HUES48 (cell line): Measurements from ENCODE around the gene CATSPERZ.

Experiments used
- H3K27ac ChIP-seq: one replicate; pipeline ENCODE4 v1.7.0; 2013; ENCODE audit warnings: low read depth, low read length, inconsistent platforms
- H3K27me3 ChIP-seq: 2 replicates; pipeline ENCODE4 v1.6.1; 2013; ENCODE audit warnings: mild to moderate bottlenecking, low read length; ENCODE audit not compliant: control insufficient read depth, insufficient read depth
- H3K36me3 ChIP-seq: 2 replicates; pipeline ENCODE4 v1.6.1; 2013; ENCODE audit warnings: low read length; ENCODE audit not compliant: control insufficient read depth, insufficient read depth
- H3K4me1 ChIP-seq: 2 replicates; pipeline ENCODE4 v1.6.1; 2013; ENCODE audit warnings: mild to moderate bottlenecking, low read length; ENCODE audit not compliant: control insufficient read depth, insufficient read depth
- H3K4me3 ChIP-seq: 2 replicates; pipeline ENCODE4 v1.5.1; 2013; ENCODE audit warnings: mild to moderate bottlenecking, low read depth, low read length
- H3K9ac ChIP-seq: 2 replicates; pipeline ENCODE4 v1.6.1; 2013; ENCODE audit warnings: mild to moderate bottlenecking, low read depth, low read length, moderate library complexity
- H3K9me3 ChIP-seq: 2 replicates; pipeline ENCODE4 v1.6.1; 2013; ENCODE audit warnings: low read length; ENCODE audit not compliant: control insufficient read depth, insufficient read depth

CATSPERZ gene

GRCh38 chr11:64296830-64297698 lies 3.1 kb upstream of the CATSPERZ start:
- peaks cover 99% of the 10 kb centered on the region for H3K27me3 ChIP-seq
- H3K9ac ChIP-seq: no peak overlapping the region

GRCh38 chr11:64297699-64298358 lies 2.3 kb upstream of the CATSPERZ start:
- Histone ChIP-seq H3K4me1 (peaks cover 4% of the 10 kb centered on the region; the same call in 1 of the 2 replicates), H3K27me3 (peaks cover 91% of the 10 kb centered on the region), H3K9ac (no peak overlapping the region), H3K27ac (no peak overlapping the region), H3K36me3 (no peaks in the 10 kb centered on the region), H3K9me3 (no peaks in the 10 kb centered on the region), H3K4me3 (no peak overlapping the region)

More at GRCh38 chr11:64296830-64297698, 3.1 kb upstream of the CATSPERZ start:
- H3K4me3 ChIP-seq: no peak overlapping the region
- H3K27ac ChIP-seq: no peak overlapping the region
- H3K36me3 ChIP-seq: no peaks in the 10 kb centered on the region
- H3K4me1 ChIP-seq: peaks cover 4% of the 10 kb centered on the region; the same call in 1 of the 2 replicates
- no peaks in the 10 kb centered on the region for H3K9me3 ChIP-seq

GRCh38 chr11:64298966-64299846 lies 952 bp upstream of the CATSPERZ start:
- Histone ChIP-seq H3K9me3 (no peaks in the 10 kb centered on the region), H3K4me3 (peak overlapping the region; percentile 54; the same call in 1 of the 2 replicates), H3K27me3 (peaks cover 77% of the 10 kb centered on the region), H3K4me1 (peaks cover 8% of the 10 kb centered on the region; the same call in 1 of the 2 replicates), H3K36me3 (no peaks in the 10 kb centered on the region), H3K27ac (no peak overlapping the region), H3K9ac (no peak overlapping the region)

DNA sequence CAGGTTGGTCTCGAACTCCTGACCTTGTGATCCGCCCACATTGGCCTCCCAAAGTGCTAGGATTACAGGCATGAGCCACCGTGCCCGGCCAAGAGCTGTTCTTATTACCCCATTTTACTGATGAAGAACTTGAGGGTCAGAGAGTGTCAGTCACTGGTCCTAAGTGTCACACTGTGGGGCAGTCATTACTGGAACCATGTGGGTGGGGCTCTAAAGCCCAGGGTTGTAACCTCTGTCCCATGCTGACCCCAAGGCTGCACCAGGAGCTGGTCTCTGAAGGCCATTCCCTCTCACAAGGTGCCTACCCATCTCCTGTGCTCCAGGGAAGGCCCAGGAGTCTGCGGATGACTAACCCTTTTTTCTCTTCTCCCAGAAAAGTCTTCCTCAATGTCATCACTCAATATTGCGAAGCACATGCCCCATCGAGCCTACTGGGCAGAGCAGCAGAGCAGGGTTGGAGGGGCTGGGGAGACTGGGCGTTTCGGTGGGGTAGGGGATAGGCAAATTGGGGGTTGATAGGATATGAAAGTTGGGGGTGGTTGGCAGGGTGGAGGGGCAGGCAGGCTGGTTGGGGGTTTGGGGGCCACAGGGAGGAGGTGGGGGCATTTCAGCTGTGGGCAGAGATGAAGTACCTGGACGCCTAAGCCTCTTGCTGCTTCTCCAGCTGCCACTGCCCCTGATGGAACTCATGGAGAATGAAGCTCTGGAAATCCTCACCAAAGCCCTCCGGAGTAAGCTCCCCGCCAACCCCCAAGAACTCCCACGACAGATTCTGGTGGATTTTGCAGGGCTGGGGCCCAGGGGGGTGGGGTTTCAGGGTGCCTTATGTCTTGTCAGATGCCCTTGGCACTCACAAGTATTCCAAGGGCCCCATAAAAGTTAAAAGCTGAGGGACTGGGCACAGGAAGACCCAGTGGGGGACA lies 3.2 kb downstream of the CATSPERZ start:
- peaks cover 36% of the 10 kb centered on the region for H3K27me3 ChIP-seq
- H3K9me3 ChIP-seq: no peaks in the 10 kb centered on the region
- peaks cover 9% of the 10 kb centered on the region for H3K36me3 ChIP-seq
- H3K9ac ChIP-seq: no peak overlapping the region
- H3K4me1 ChIP-seq: peaks cover 14% of the 10 kb centered on the region; the same call in 1 of the 2 replicates
- no peak overlapping the region for H3K4me3 ChIP-seq
- H3K27ac ChIP-seq: no peak overlapping the region

GRCh38 chr11:64304032-64304315 lies 3.8 kb downstream of the CATSPERZ start:
- Histone ChIP-seq H3K27ac (peak overlapping the region; percentile 100), H3K4me1 (peaks cover 14% of the 10 kb centered on the region; the same call in 1 of the 2 replicates), H3K9me3 (no peaks in the 10 kb centered on the region), H3K27me3 (peaks cover 30% of the 10 kb centered on the region), H3K9ac (no peak overlapping the region), H3K36me3 (peaks cover 9% of the 10 kb centered on the region), H3K4me3 (peak overlapping the region; percentile 67)

DNA sequence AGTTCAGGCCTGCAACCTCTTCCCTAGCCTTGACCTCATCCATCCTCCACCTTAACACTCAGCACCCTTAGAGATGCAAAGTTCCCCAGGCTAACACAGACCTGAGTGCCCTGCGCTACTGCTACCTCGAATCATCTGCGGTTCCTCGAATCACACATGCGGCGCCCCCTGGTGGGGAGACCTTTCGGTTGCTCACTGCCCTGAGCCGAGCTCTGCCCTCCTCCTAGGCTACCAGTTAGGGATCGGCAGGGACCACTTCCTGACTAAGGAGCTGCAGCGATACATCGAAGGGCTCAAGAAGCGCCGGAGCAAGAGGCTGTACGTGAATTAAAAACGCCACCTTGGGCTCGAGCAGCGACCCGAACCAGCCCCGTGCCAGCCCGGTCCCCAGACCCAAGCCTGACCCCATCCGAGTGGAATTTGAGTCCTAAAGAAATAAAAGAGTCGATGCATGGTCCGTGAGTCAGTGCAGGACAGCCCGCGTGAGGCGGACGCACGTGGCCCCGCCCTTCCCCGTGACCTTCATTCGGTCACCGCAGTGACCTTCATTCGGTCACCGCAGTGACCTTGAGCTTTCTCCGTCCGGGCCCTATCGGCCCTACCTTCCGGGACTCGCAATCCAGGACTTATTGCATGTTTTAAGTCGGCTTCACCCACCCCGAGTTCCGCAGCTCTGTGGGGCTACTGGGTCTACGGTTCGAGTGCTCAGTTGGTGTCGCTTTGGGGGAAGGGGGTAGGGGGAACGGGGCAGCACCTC lies 4.3 kb downstream of the CATSPERZ start:
- Histone ChIP-seq H3K4me1 (peaks cover 14% of the 10 kb centered on the region; the same call in 1 of the 2 replicates), H3K27me3 (peaks cover 24% of the 10 kb centered on the region), H3K9ac (peak overlapping the region; percentile 87), H3K9me3 (no peaks in the 10 kb centered on the region), H3K4me3 (peak overlapping the region; percentile 67), H3K36me3 (peaks cover 9% of the 10 kb centered on the region), H3K27ac (peak overlapping the region; percentile 100)

- Histone ChIP-seq H3K27me3 (peaks cover 17% of the 10 kb centered on the region), H3K9me3 (no peaks in the 10 kb centered on the region), H3K27ac (peak within 1 kb of the TSS; percentile 100), H3K9ac (peak within 1 kb of the TSS; percentile 87), H3K4me3 (peak within 1 kb of the TSS; percentile 80), H3K36me3 (peaks cover 9% of the 10 kb centered on the region), H3K4me1 (peaks cover 14% of the 10 kb centered on the region; the same call in 1 of the 2 replicates)
These were observed 5.0 kb downstream of the CATSPERZ start, which contains the start of gene ESRRA for GRCh38 chr11:64305075-64305690. Gene ESRRA (plus strand): TSS chr11:64305524. CDS start chr11:64307180, 1,656 bp downstream.

DNA sequence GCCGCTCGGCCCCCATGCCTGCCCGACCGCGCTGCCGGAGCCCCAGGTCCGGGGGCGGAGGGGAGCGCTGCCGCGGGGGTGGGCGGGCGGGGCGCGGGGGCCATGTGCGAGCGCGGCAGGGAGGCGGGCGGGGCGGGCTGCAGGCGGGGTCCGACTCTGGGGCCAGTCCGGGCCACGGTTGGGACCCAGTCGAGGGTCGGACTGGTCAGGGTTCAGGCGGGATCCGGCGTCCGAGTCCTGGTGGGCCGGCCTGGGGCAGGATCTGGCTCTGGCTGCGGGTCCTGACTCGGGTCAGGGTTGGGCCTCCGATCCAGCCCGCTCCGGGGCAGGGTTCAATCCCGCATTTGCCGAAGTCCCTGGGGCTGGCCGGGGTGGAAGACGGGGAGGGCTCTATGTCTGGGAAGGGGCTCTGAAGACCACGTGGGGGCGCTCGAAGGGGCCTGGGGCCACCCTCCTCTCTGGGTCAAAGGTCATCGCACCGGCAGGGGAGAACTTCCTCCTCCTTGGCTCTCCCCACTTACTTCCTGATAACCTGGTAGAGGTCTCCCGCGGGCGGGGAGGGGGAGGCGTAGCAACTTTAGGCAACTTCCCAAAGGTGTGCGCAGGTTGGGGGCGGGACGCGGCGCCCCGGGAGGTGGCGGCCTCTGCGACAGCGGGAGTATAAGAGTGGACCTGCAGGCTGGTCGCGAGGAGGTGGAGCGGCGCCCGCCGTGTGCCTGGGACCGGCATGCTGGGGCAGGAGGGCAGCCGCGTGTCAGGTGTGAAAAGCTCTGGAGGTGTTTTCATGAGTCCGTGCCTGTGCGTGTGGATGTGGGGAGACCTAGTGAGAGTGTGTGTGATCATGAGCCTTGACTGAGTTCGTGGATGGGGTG lies 5.8 kb downstream of the CATSPERZ start:
- Histone ChIP-seq H3K4me3 (peak overlapping the region; percentile 80), H3K36me3 (peaks cover 9% of the 10 kb centered on the region), H3K27ac (peak overlapping the region; percentile 92), H3K4me1 (peaks cover 11% of the 10 kb centered on the region; the same call in 1 of the 2 replicates), H3K9ac (peak overlapping the region; percentile 69), H3K27me3 (peaks cover 10% of the 10 kb centered on the region), H3K9me3 (no peaks in the 10 kb centered on the region)
